IPS-18a (cell line): ENCODE data around the gene SPAG6.
A peak's percentile ranks its signal among the peaks of the same experiment; 100 is the strongest.
"Not testable (repeated sequence)": the region's sequence is repeated elsewhere in the genome, so short reads cannot be mapped to it uniquely, and the experiment has no call there.

ENCODE experiments used
- H3K27ac ChIP-seq: one replicate; pipeline ENCODE4 v1.5.1; 2013; ENCODE audit warnings: low read length
- H3K27me3 ChIP-seq: one replicate; pipeline ENCODE4 v1.6.1; 2013; ENCODE audit warnings: mild to moderate bottlenecking, low read length; ENCODE audit not compliant: control insufficient read depth, insufficient read depth
- H3K36me3 ChIP-seq: one replicate; pipeline ENCODE4 v1.6.1; 2013; ENCODE audit warnings: low read depth, low read length; ENCODE audit not compliant: control insufficient read depth
- H3K4me1 ChIP-seq: one replicate; pipeline ENCODE4 v1.6.1; 2013; ENCODE audit warnings: low read depth, low read length; ENCODE audit not compliant: control insufficient read depth
- H3K4me3 ChIP-seq: one replicate; pipeline ENCODE4 v1.5.1; 2013; ENCODE audit warnings: low read length
- H3K9ac ChIP-seq: one replicate; pipeline ENCODE4 v1.6.1; 2013; ENCODE audit warnings: mild to moderate bottlenecking, low read length, moderate library complexity
- H3K9me3 ChIP-seq: one replicate; pipeline ENCODE4 v1.6.1; 2013; ENCODE audit warnings: low read depth, low read length; ENCODE audit not compliant: control insufficient read depth

Gene SPAG6

GRCh38 chr10:22346096-22346661, 883 bp downstream of the SPAG6 start:
- H3K27me3 ChIP-seq: peaks cover 78% of the 10 kb centered on the region
- H3K36me3 ChIP-seq: no peaks in the 10 kb centered on the region
- no peaks in the 10 kb centered on the region for H3K9me3 ChIP-seq
- peaks cover 3% of the 10 kb centered on the region for H3K4me1 ChIP-seq
- no peak overlapping the region for H3K27ac ChIP-seq
- peak overlapping the region; percentile 58 for H3K4me3 ChIP-seq
- no peak overlapping the region for H3K9ac ChIP-seq

- Histone ChIP-seq H3K4me1 (peaks cover 3% of the 10 kb centered on the region), H3K9ac (no peak overlapping the region), H3K27me3 (peaks cover 42% of the 10 kb centered on the region), H3K9me3 (no peaks in the 10 kb centered on the region), H3K36me3 (no peaks in the 10 kb centered on the region), H3K4me3 (no peak overlapping the region), H3K27ac (no peak overlapping the region)
Observed at GRCh38 chr10:22349755-22350154, 4.5 kb downstream of the SPAG6 start.

- no peaks in the 10 kb centered on the region for H3K36me3 ChIP-seq
- no peaks in the 10 kb centered on the region for H3K4me1 ChIP-seq
- no peaks in the 10 kb centered on the region for H3K9me3 ChIP-seq
- no peak overlapping the region for H3K9ac ChIP-seq
- peaks cover 28% of the 10 kb centered on the region for H3K27me3 ChIP-seq
- no peak overlapping the region for H3K27ac ChIP-seq
- no peak overlapping the region for H3K4me3 ChIP-seq
Observed at GRCh38 chr10:22351131-22351703, 5.9 kb downstream of the SPAG6 start.

- Histone ChIP-seq H3K9me3 (no peaks in the 10 kb centered on the region), H3K36me3 (no peaks in the 10 kb centered on the region)
Observed at GRCh38 chr10:22356324-22356873, 11.1 kb downstream of the SPAG6 start.

GRCh38 chr10:22357770-22358169, 12.5 kb downstream of the SPAG6 start:
- not testable (repeated sequence) for H3K4me1 ChIP-seq, H3K36me3 ChIP-seq, H3K9me3 ChIP-seq, H3K27me3 ChIP-seq, H3K9ac ChIP-seq, H3K4me3 ChIP-seq, H3K27ac ChIP-seq

More at GRCh38 chr10:22356324-22356873, 11.1 kb downstream of the SPAG6 start:
- no peak overlapping the region for H3K9ac ChIP-seq
- no peak overlapping the region for H3K27ac ChIP-seq
- no peaks in the 10 kb centered on the region for H3K27me3 ChIP-seq
- H3K4me3 ChIP-seq: no peak overlapping the region
- no peaks in the 10 kb centered on the region for H3K4me1 ChIP-seq

- Histone ChIP-seq H3K4me3 (no peak overlapping the region), H3K27ac (no peak overlapping the region), H3K4me1 (no peaks in the 10 kb centered on the region), H3K27me3 (no peaks in the 10 kb centered on the region), H3K9me3 (no peaks in the 10 kb centered on the region), H3K36me3 (no peaks in the 10 kb centered on the region), H3K9ac (no peak overlapping the region)
Observed at GRCh38 chr10:22363305-22363704, 18.0 kb downstream of the SPAG6 start.

- no peaks in the 10 kb centered on the region for H3K4me1 ChIP-seq
- H3K36me3 ChIP-seq: no peaks in the 10 kb centered on the region
- H3K9me3 ChIP-seq: no peaks in the 10 kb centered on the region
- no peaks in the 10 kb centered on the region for H3K27me3 ChIP-seq
- H3K27ac ChIP-seq: no peak overlapping the region
- H3K4me3 ChIP-seq: no peak overlapping the region
- no peak overlapping the region for H3K9ac ChIP-seq
Observed at GRCh38 chr10:22364407-22365140, 19.3 kb downstream of the SPAG6 start.

- Histone ChIP-seq H3K27me3 (no peaks in the 10 kb centered on the region), H3K4me1 (no peaks in the 10 kb centered on the region), H3K27ac (no peak overlapping the region), H3K4me3 (no peak overlapping the region), H3K9ac (no peak overlapping the region), H3K36me3 (no peaks in the 10 kb centered on the region), H3K9me3 (no peaks in the 10 kb centered on the region)
Observed at GRCh38 chr10:22365233-22365632, 19.9 kb downstream of the SPAG6 start.

- Histone ChIP-seq H3K9me3 (no peaks in the 10 kb centered on the region), H3K9ac (no peak overlapping the region), H3K27ac (no peak overlapping the region), H3K36me3 (no peaks in the 10 kb centered on the region), H3K4me1 (no peaks in the 10 kb centered on the region), H3K27me3 (no peaks in the 10 kb centered on the region), H3K4me3 (no peak overlapping the region)
Observed at GRCh38 chr10:22365644-22366434, 20.5 kb downstream of the SPAG6 start.

GRCh38 chr10:22366435-22366703, 21.1 kb downstream of the SPAG6 start:
- no peaks in the 10 kb centered on the region for H3K9me3 ChIP-seq
- H3K36me3 ChIP-seq: no peaks in the 10 kb centered on the region
- H3K27me3 ChIP-seq: no peaks in the 10 kb centered on the region
- no peak overlapping the region for H3K4me3 ChIP-seq
- H3K4me1 ChIP-seq: no peaks in the 10 kb centered on the region
- H3K27ac ChIP-seq: no peak overlapping the region
- no peak overlapping the region for H3K9ac ChIP-seq

- Histone ChIP-seq H3K27me3 (no peaks in the 10 kb centered on the region), H3K36me3 (no peaks in the 10 kb centered on the region), H3K4me3 (no peak overlapping the region), H3K9me3 (no peaks in the 10 kb centered on the region), H3K27ac (no peak overlapping the region), H3K9ac (no peak overlapping the region), H3K4me1 (no peaks in the 10 kb centered on the region)
Observed at GRCh38 chr10:22366771-22367170, 21.5 kb downstream of the SPAG6 start.
